ENCODE results near the gene HDGF. TPM values are rescaled to one million over a fixed set of nuclear protein-coding genes. Genes with fewer than 3 reads are reported as not detected.
A peak's percentile ranks its signal among the peaks of the same experiment; 100 is the strongest.
"Not testable (repeated sequence)": the region's sequence is repeated elsewhere in the genome, so short reads cannot be mapped to it uniquely, and the experiment has no call there.

Gene HDGF
- polyA plus RNA-seq, 1 donor: 134 TPM

DNA sequence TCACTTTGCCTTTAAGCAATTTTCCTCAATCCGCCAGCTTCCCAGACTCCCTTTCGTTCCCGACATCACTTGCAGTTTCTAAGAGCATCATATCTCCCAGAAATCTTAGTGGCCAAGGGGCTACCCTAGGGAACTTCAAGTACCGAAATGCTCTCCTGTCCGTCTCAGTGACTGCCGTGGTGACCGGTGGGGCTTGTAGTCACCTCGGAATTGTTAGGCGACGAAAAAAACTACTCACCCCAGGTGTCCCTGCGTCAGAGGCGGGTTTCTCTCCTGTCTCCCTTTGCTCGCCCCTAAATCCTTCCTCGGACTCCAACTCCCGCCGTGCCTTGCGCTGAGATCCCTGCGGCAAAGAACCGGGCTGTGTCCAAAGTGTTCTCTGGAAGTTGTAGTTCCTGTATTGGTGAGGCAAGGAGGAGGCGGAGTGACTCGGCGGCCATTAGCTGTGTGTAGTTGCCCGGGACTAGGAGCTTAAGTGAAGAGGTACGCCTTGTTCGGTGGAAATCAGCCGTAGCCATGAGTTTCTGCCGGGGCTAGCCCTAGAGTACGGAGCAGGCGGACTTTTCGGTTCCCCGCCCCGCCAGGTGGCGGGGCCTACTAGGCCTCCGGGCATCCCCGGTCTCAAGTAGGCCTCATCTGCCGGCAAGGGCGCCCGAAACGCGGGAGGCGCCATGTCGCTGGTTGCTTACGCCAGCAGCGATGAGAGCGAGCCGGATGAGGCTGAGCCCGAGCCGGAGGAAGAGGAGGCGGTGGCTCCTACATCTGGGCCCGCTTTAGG is 15.8 kb upstream of the HDGF start, which contains the start of gene PRCC:
TSS of gene PRCC (plus strand) at position 435 of the 778 bp plus-strand sequence. CDS start at position 672, 237 bp downstream.
- DNase-seq (ENCODE audit: low read depth): peak; percentile 100

DNA sequence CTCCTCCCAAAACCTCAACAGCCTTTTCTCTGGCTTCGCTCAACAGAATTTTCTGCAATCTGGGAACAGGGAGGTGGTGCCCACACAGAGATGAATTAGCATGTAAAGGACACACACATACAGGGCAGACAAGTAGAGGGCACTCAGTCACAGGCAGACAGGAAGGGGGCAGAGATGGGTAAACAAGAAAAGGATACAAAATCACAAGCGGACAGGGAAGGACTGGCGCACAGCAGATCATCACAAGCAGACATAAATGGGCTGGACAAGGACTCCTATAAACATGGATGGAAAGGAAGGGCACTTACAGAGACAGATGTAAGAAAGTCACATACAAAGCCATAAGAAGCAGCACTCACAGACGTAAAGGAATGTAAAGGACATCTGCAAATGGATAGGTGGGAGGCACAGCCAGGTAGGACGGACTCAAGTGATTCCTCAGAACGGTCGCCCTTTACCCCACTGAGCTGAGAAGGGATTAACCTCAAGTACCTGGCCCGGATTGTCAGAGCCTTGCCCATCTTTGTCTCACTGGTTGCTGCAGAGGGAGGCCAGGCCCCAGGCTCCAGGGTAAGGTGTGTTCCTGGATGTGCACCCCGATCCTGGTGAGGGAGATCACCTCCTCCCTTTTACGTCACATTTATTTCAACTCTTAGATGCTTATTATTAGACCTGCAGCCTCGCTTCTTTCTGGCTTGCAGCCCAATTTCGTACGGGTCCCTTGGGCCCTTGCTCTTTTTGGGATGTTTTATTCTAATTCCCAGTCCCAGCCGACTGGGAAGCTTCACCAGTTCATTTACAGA is 15.0 kb upstream of the HDGF start:
- no peak for DNase-seq (ENCODE audit: low read depth)

DNA sequence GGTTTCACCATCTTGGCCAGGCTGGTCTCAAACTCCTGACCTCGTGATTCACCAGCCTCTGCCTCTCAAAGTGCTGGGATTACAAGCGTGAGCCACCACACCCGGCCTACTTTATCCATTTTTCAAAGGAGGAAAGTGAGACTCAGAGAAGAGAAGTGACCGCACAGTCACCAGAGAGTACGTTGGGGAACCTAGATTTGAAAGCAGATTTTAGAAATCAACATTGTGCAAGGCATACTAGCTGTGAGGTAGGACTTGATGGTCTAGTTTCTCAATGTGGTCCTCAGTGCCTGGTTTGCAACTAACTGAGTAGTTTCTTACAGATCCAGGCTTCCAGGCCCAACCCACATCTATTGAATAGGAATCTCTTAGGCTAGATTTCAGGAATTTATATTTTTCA is 14.2 kb upstream of the HDGF start:
- no peak for DNase-seq (ENCODE audit: low read depth)

DNA sequence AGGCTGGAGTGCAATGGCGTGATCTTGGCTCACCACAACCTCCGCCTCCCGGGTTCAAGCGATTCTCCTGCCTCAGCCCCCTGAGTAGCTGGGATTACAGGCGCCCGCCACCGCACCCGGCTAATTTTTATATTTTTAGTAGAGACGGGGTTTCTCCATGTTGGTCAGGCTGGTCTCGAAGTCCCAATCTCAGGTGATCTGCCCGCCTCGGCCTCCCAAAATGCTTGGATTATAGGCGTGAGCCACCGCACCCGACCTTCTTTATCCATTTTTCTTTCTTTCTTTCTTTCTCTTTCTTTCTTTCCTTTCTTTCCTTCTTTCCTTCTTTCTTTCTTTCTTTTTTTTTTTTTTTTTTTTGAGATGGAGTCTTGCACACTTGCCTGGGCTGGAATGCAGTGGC is 13.7 kb upstream of the HDGF start:
- DNase-seq (ENCODE audit: low read depth): not testable (repeated sequence)

DNA sequence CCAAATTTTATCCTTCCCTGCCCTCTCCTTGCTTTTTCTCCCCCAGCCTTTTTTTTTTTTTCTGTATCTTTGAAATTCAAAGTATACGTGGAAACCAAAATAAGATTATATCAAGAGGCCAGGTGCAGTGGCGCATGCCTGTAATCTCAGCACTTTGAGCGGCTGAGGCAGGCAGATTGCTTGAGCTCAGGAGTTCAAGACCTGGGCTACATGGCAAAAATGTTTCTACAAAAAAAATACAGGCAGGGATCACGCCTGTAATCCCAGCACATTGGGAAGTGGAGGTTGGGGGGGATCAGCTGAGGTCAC is 9.3 kb upstream of the HDGF start:
- no peak for DNase-seq (ENCODE audit: low read depth)

GRCh38 chr1:156760092-156760795 is 8.8 kb upstream of the HDGF start:
- no peak for DNase-seq (ENCODE audit: low read depth)

DNA sequence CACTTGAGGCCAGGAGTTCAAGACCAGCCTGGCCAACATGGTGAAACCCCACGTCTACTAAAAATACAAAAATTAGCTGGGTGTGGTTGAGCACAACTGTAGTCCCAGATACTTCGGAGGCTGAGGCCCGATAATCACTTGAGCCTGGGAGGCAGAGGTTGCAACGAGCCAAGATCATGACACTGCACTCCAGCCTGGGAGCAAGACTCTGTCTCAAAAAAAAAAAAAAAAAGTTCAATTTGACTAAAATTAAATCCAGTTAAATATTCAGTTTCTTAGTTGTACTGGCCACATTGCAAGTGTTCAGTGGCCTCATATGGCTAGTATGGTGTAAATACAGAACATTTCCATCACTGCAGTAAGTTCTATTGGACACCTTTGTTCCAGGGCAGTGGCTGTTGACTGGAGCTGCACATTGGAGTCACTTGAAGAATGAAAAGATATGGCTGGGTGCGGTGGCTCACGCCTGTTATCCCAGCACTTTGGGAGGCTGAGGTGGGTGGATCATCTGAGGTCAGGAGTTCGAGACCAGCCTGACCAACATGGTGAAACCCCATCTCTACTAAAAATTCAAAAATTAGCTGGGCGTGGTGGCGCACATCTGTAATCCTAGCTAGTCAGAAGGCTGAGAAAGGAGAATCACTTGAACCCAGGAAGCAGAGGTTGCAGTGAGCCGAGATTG is 6.2 kb upstream of the HDGF start:
- DNase-seq (ENCODE audit: low read depth): not testable (repeated sequence)

GRCh38 chr1:156756355-156756754 is 4.9 kb upstream of the HDGF start:
- DNase-seq (ENCODE audit: low read depth): no peak

DNA sequence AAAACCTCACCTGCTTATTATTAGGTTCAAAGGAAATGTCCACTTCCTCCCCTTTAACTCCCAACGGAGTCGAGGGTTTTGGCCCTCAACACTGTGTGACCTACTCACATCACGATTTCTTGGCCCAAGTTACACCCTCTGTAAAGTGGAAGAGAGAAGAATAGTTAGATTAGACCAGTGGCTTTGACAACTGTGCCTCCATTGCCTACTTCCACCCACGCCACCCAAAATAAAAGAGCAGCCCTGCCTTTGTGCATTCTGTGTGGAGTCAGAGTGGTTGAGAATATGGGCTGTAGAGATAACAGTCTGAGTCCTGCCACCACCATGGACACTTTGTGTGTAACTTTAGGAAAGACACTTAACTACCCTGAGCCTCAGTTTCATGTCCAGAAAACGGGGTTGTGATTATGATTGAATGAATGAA is 4.1 kb upstream of the HDGF start:
- no peak for DNase-seq (ENCODE audit: low read depth)

DNA sequence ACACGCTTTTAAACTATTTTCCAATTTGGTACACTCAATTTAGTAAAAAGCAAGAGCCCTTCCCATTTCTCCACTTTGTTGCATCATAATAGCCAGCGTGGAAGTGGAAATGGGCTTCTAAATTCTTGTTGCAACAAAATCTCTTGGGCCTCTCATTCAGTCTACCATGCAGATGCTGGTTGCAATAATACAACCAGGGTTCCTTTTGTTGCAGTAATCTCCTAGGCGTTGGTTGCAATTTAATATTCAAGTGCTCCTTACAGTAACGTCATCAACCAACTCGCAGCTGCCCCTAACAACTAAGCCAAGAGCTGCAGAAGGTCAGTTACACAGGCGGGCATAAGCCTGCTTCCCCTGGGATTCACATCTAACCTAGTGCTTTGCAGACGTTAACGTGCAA is 2.7 kb upstream of the HDGF start:
- no peak for DNase-seq (ENCODE audit: low read depth)

GRCh38 chr1:156752843-156753482 is 1.5 kb upstream of the HDGF start:
- no peak for DNase-seq (ENCODE audit: low read depth)

GRCh38 chr1:156751757-156752481 is 444 bp upstream of the HDGF start:
- peak; percentile 88 for DNase-seq (ENCODE audit: low read depth)

GRCh38 chr1:156750711-156751450 is 594 bp downstream of the HDGF start:
- no peak for DNase-seq (ENCODE audit: low read depth)

DNA sequence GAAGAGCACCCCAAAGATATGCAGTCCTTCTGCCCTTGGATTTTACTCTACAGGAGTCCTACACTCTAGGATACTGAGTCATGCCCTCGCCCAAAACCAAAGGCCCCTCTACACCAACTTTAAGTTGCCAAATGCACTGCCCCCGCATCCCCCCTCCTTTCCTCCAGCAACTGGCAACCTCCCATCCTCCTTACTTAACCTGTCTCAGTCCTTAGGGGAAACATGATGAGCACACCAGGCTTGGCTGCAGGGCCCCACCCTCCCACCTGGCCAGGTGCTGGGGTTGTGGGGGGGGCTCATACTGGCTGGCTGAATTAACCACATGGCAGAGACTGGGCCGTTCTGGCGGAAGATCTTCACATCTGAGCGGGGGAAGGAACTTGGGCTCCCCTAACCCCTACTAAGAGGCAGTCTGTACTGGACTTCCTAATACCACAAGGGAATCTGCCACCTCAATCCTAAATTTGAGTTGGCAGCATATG is 1.2 kb downstream of the HDGF start:
- DNase-seq (ENCODE audit: low read depth): no peak

- DNase-seq (ENCODE audit: low read depth): no peak
Measured at GRCh38 chr1:156749419-156750118, 1.9 kb downstream of the HDGF start.

DNA sequence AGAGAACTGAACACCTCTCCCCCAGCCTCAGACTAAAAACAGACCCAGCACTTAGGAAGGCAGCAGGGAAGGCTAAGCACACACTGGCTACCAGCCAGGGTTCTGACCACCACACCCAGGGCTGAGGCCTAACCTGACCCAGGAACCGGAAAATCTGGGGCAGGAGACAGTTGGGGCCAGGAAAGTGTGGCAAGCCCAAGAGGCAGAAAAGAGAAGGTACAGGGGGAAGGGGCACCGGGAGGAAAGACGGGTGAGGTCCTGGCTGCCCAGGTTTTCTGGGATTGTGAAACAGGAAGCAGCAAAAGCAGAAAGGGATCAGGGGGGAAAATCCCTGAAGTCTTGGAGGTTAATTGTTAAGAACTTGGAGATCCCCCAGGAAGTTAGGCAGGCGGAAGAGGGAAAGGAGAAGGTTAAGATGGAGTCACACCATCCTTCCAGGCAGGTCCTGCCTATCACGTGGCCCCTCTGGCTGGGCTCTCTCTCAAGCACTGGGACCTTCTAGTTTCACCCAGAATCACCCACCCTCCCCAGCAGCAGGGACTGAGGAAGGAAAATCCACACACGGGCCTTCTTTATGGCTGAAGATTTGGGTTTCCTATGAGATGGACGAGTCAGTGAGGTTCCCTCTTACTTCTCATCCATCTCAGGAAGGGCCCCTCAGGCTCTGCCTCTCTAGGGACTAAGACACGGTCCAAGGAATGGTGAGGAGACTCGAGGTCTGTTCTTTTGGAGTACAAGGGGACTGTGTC is 2.6 kb downstream of the HDGF start:
- no peak for DNase-seq (ENCODE audit: low read depth)

- DNase-seq (ENCODE audit: low read depth): no peak
Measured at GRCh38 chr1:156747742-156748669, 3.5 kb downstream of the HDGF start.

Measured in forelimb muscle (tissue), 1 donor.